ENCODE measurements around the gene LCN15. TPM values are rescaled to one million over a fixed set of nuclear protein-coding genes. Genes with fewer than 3 reads are reported as not detected.
A peak's percentile ranks its signal among the peaks of the same experiment; 100 is the strongest.

LCN15 gene
- total RNA-seq, 1 experiment from 2014 or later, result not detected

GRCh38 chr9:136779808-136780207 lies 15.5 kb upstream of the LCN15 start:
- Histone ChIP-seq H3K18ac (ENCODE audit: insufficient read length, low read depth, low read length) (no peak overlapping the region), H2BK15ac (ENCODE audit: low read depth, low read length) (no peak overlapping the region)

More at GRCh38 chr9:136779808-136780207, 15.5 kb upstream of the LCN15 start:
- WGBS (ENCODE audit: extremely low coverage, insufficient read length, low lambda C conversion rate), result no CpG with 5 or more reads among the region's 5 CpGs
- H4K91ac ChIP-seq (ENCODE audit: insufficient read length, low read depth, low read length), result no peak overlapping the region
- H3K4ac ChIP-seq (ENCODE audit: low read depth, low read length), result no peak overlapping the region
- H4K8ac ChIP-seq (replicated peaks; ENCODE audit: insufficient read length, low read depth, low read length), result no peak overlapping the region
- no peaks in the 10 kb centered on the region for H4K20me1 ChIP-seq (ENCODE audit: control insufficient read depth, insufficient read depth, insufficient read length)
- no peak overlapping the region for H3K27ac Mint-ChIP-seq
- no peaks in the 10 kb centered on the region for H3K4me1 ChIP-seq (ENCODE audit: insufficient read depth, low read length)
- no peaks in the 10 kb centered on the region for H3K79me1 ChIP-seq (ENCODE audit: insufficient read depth, low read depth, low read length, poor library complexity, severe bottlenecking)
- H3K4me2 ChIP-seq (ENCODE audit: insufficient read depth, insufficient read length, low read length), result no peak overlapping the region
- H2AK5ac ChIP-seq (ENCODE audit: insufficient read length, low read length), result no peak overlapping the region
- H2BK120ac ChIP-seq (ENCODE audit: low read depth, low read length, poor library complexity, severe bottlenecking), result no peak overlapping the region
- H3K4me1 Mint-ChIP-seq, result no peaks in the 10 kb centered on the region
- no peaks in the 10 kb centered on the region for H3K23me2 ChIP-seq (ENCODE audit: insufficient read length, low read depth, low read length, poor library complexity, severe bottlenecking)
- peaks cover 57% of the 10 kb centered on the region for H3K27me3 Mint-ChIP-seq (ENCODE audit: low read depth)
- H3K14ac ChIP-seq (ENCODE audit: insufficient read depth, low read length), result no peak overlapping the region
- H2BK5ac ChIP-seq (ENCODE audit: insufficient read length, low read length), result no peak overlapping the region
- TF ChIP-seq, protein P1, sequence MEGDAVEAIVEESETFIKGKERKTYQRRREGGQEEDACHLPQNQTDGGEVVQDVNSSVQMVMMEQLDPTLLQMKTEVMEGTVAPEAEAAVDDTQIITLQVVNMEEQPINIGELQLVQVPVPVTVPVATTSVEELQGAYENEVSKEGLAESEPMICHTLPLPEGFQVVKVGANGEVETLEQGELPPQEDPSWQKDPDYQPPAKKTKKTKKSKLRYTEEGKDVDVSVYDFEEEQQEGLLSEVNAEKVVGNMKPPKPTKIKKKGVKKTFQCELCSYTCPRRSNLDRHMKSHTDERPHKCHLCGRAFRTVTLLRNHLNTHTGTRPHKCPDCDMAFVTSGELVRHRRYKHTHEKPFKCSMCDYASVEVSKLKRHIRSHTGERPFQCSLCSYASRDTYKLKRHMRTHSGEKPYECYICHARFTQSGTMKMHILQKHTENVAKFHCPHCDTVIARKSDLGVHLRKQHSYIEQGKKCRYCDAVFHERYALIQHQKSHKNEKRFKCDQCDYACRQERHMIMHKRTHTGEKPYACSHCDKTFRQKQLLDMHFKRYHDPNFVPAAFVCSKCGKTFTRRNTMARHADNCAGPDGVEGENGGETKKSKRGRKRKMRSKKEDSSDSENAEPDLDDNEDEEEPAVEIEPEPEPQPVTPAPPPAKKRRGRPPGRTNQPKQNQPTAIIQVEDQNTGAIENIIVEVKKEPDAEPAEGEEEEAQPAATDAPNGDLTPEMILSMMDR (conservative IDR thresholded peaks at IDR 0.05), result 0 out of 3 replicates have a peak, but pooled peaks have one; percentile 20
- no peak overlapping the region for H2BK12ac ChIP-seq (ENCODE audit: insufficient read length, low read depth, low read length)
- no peaks in the 10 kb centered on the region for H3K79me2 ChIP-seq (ENCODE audit: insufficient read depth, low read length)
- H3K9me3 ChIP-seq (ENCODE audit: control insufficient read depth, low read depth, low read length), result no peaks in the 10 kb centered on the region
- H3K9me3 Mint-ChIP-seq, result peaks cover 13% of the 10 kb centered on the region in 2 experiments
- H2BK20ac ChIP-seq (ENCODE audit: low read depth, low read length, poor library complexity, severe bottlenecking), result no peak overlapping the region
- H3T11ph ChIP-seq (ENCODE audit: low read length), result no peak overlapping the region
- H3K23ac ChIP-seq (ENCODE audit: insufficient read length, low read depth, low read length), result no peak overlapping the region
- H3K56ac ChIP-seq (ENCODE audit: insufficient read length, low read depth, low read length), result no peak overlapping the region
- H2AFZ ChIP-seq (ENCODE audit: low read length), result no peak overlapping the region
- no peak overlapping the region for H3K27ac ChIP-seq (ENCODE audit: insufficient read length, low read depth, low read length)
- no peaks in the 10 kb centered on the region; the same call in 1 of the 2 replicates for H3K27me3 ChIP-seq (ENCODE audit: insufficient read depth, low read length)
- no peak for DNase-seq
- H3K36me3 Mint-ChIP-seq (ENCODE audit: insufficient read depth in 1 of 3, low read depth in 3 of 3), result no peaks in the 10 kb centered on the region; a peak in 1 of 7 replicates
- H3K9ac ChIP-seq (ENCODE audit: extremely low read depth, insufficient read length, low read length), result no peak overlapping the region
- H3K4me3 Mint-ChIP-seq, result no peak overlapping the region
- H4K5ac ChIP-seq (ENCODE audit: insufficient read length, low read depth, low read length), result no peak overlapping the region
